Heart right ventricle (tissue), 16 donors: Measurements from ENCODE around the gene TARP.

Experiments used
- ATAC-seq, 8 donors: fragments of 200-7000 bp; cut with Tn5 transposase; one replicate each; pipeline ENCODE4 v1.9.1; 2020; ENCODE audit warnings: mild to moderate bottlenecking in 8 of 8, moderate library complexity in 8 of 8, moderate number of reproducible peaks in 1 of 8
- DNase-seq, 2 donors: peaks; one replicate each; pipeline ENCODE4 v3.0.0-alpha.2; 2020
- H3K27ac ChIP-seq, 10 donors: fragments of 200-600 bp; sonication (generic) in 2 of 10; one replicate each; pipeline versions ENCODE4 v1.5.0 to v1.8.0; 2020 to 2022; ENCODE audit warnings: mild to moderate bottlenecking in 3 of 10
- H3K27me3 ChIP-seq, 7 donors: fragments of 200-600 bp; one replicate each; pipeline ENCODE4 v1.8.0; 2021 to 2022; ENCODE audit warnings: mild to moderate bottlenecking in 2 of 7
- H3K36me3 ChIP-seq, 9 donors: fragments of 200-600 bp; sonication (generic) in 1 of 9; one replicate each; pipeline versions ENCODE4 v1.5.0 to v1.8.0; 2020 to 2022; ENCODE audit warnings: mild to moderate bottlenecking in 2 of 9
- H3K4me1 ChIP-seq, 9 donors: fragments of 200-600 bp; sonication (generic) in 1 of 9; one replicate each; pipeline versions ENCODE4 v1.5.0 to v1.8.0; 2020 to 2022; ENCODE audit warnings: mild to moderate bottlenecking in 4 of 9
- H3K4me3 ChIP-seq, 10 donors: fragments of 200-600 bp; sonication (generic) in 2 of 10; one replicate each; pipeline versions ENCODE4 v1.5.0 to v1.8.0; 2020 to 2022; ENCODE audit warnings: mild to moderate bottlenecking in 7 of 10, moderate library complexity in 2 of 10
- H3K9me3 ChIP-seq, 11 donors: fragments of 200-600 bp in 10 of 11; sonication (generic) in 2 of 11; one replicate each; pipeline versions ENCODE4 v1.5.0 to v1.8.0; 2013 to 2022; ENCODE audit warnings: mild to moderate bottlenecking in 2 of 11, control low read depth in 1 of 11, moderate library complexity in 1 of 11
- WGBS, 2 donors: extraction: QIAGEN DNeasy Blood & Tissue Kit; methylation state at CpG; one replicate each; pipeline ENCODE4 v1.1.7; 2013; ENCODE audit warnings: inconsistent platforms in 1 of 2; 5-methylcytosine and 5-hydroxymethylcytosine counted together
- intact Hi-C, 10 donors: fragments of 100-400 bp; cut with DNase I; formaldehyde crosslinking; loops; one replicate each; pipeline versions ENCODE4 v1.11.1 to v1.14.2; 2022
- TF ChIP-seq, protein P1 (sequence below), 9 donors: fragments of 200-600 bp; sonication (generic) in 2 of 9; IDR thresholded peaks; one replicate each; pipeline versions ENCODE4 v1.5.0 to v1.8.0; 2021 to 2022; ENCODE audit warnings: antibody characterized with exemption in 9 of 9, mild to moderate bottlenecking in 5 of 9, moderate library complexity in 1 of 9
- donor health status: Arrhythmogenic right ventricular cardiomyopathy.
- donor health status: ischemic (EF 13 %, LVEDD 7.1; RV severe dilation, severe dysfunction).
- donor health status: healthy with polysubstance abuse.
- donor health status: DM: no; HTN: yes; CAD: no.
- donor health status: DM: no; HTN: no; CAD: no.
- donor health status: ischemic (EF 25% LVEDD 6.9; RV normal size, moderate dysfunction).
- donor health status: ischemic (EF 25% LVEDD 5.7; RV mildly dilated, moderate dysfunction).
- donor health status: healthy.
- donor health status: DM: yes; HTN: yes; CAD: no.
- donor health status: Ischemic cardiomyopathy.
- donor health status: ischemic (EF 35%, LVEDD 5.7; RV mildly dilated, moderate dysfunction).
- donor health status: nonischemic (EF 11% LVEDD 7.7; RV severe dilation, severe dysfunction).
- donor health status: DM: yes; HTN: yes; CAD: no.
- donor health status: PGD.
- donor health status: ischemic (EF 29% LVEDD 5.4; RV normal size, mild dysfunction).
- donor health status: nonischemic (EF 23%, LVEDD 6.1; RV moderate dilation, normal function).

The TARP gene

DNA sequence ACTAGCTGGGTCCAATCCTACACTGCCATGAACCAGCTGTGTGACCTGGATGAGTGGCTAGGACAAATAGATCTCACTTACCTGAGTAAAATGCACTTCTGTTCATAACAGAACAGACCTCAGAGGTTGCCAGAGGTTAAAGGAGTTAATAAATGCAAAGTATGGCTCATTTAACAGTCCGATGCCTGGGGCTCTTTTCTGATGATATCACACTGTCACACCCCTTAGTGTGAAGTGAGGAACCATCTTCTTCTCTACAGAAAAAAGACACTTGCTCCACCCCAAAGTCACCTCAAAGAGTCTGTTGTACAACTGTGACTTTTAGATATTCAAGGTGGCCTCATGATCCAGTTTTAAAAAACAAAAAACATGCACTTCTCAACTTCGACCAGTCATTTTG, 21.5 kb upstream of the TARP start:
- intact Hi-C loops: no loop called here
- Histone ChIP-seq H3K9me3 (no peaks in the 10 kb centered on the region), H3K27me3 (peaks cover 0 to 8% (median 0%) of the 10 kb centered on the region in 7 donors), H3K4me3 (no peak overlapping the region), H3K4me1 (no peaks in the 10 kb centered on the region), H3K27ac (no peak overlapping the region), H3K36me3 (no peaks in the 10 kb centered on the region)
- ATAC-seq (no peak), DNase-seq (no peak)
- TF ChIP-seq, protein P1, sequence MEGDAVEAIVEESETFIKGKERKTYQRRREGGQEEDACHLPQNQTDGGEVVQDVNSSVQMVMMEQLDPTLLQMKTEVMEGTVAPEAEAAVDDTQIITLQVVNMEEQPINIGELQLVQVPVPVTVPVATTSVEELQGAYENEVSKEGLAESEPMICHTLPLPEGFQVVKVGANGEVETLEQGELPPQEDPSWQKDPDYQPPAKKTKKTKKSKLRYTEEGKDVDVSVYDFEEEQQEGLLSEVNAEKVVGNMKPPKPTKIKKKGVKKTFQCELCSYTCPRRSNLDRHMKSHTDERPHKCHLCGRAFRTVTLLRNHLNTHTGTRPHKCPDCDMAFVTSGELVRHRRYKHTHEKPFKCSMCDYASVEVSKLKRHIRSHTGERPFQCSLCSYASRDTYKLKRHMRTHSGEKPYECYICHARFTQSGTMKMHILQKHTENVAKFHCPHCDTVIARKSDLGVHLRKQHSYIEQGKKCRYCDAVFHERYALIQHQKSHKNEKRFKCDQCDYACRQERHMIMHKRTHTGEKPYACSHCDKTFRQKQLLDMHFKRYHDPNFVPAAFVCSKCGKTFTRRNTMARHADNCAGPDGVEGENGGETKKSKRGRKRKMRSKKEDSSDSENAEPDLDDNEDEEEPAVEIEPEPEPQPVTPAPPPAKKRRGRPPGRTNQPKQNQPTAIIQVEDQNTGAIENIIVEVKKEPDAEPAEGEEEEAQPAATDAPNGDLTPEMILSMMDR (IDR thresholded peaks at IDR 0.05): no peak
- 88 to 89% methylated on average over 2 of the region's 2 CpGs for WGBS, 2 donors

DNA sequence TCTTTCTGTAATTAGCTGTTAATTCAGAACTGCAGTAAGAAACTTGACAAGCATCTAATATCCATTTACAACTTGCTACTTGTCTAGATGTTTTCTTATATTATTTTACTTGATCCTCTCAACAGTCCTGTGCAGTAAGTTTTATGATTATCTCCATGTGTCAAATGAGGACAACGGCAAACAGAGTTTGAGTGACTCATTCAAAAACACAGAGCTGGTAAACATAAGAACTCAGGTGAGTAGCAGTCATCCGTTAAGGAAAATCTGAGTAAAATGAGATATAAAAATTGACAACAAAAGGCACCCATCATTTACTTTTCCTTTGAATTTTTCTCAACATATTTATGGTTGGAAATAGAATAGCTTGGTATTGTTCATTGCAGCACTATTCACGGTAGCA, 19.0 kb upstream of the TARP start:
- ATAC-seq (no peak), DNase-seq (no peak)
- intact Hi-C loops: no loop called here
- Histone ChIP-seq H3K36me3 (no peaks in the 10 kb centered on the region), H3K4me3 (no peak overlapping the region), H3K27ac (no peak overlapping the region), H3K27me3 (peaks cover 0 to 4% (median 0%) of the 10 kb centered on the region in 7 donors), H3K9me3 (no peaks in the 10 kb centered on the region), H3K4me1 (no peaks in the 10 kb centered on the region)
- 92 to 94% methylated on average over 3 of the region's 3 CpGs for WGBS, 2 donors
- TF ChIP-seq, protein P1 (IDR thresholded peaks at IDR 0.05): no peak

DNA sequence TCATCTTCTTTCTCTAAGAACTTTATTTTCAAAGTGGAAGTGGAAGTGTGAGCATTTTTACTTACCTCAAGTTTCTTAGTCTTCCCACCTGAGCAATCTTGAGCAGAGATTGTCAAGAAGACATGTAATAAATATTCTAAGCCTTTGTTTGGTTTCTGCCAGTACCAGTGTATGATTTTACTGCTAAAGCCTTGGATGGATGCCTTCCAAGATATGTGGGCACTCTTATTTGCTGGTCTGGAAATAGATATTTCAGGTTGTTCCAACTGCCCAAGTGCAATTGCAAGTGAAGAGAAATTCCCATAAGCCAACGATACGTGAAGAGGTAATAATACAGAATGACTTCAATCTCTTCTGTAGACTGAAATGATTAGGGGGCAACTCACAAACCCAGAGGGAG, 18.2 kb upstream of the TARP start:
- no peak overlapping the region for H3K4me3 ChIP-seq
- no peak overlapping the region for H3K27ac ChIP-seq
- no peak for ATAC-seq
- H3K27me3 ChIP-seq: peaks cover 0 to 4% (median 0%) of the 10 kb centered on the region in 7 donors
- H3K9me3 ChIP-seq: no peaks in the 10 kb centered on the region
- no peak for DNase-seq
- TF ChIP-seq, protein P1 (IDR thresholded peaks at IDR 0.05): no peak
- H3K4me1 ChIP-seq: no peaks in the 10 kb centered on the region
- WGBS, 2 donors: 90 to 96% methylated on average over 2 of the region's 2 CpGs
- no peaks in the 10 kb centered on the region for H3K36me3 ChIP-seq
- intact Hi-C loops: no loop called here

DNA sequence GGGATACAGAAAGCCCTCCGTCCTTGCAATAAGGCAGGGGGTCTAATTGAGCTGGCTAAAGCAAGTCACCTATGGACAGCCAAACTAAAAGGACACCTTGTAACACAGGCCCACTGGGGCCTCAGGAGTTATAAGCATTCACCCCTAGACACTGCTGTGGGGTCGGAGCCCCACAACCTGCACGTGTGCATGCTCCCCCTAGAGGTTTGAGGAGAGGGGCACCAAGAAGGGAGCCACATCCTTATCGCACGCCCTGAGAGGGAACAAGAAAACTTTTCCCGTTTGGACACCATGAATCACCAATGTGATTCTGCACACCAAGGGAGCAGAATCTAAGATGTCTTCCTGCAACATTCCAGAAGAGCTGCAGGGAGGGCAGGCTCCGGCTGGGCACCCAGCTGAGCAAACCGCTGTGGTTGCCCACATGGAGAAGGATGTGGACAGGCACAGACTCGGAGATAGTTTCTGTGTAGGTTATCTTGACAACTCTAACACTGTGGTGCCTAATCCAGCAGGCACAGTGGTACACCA, 17.7 kb upstream of the TARP start:
- Histone ChIP-seq H3K27ac (no peak overlapping the region), H3K27me3 (peaks cover 0 to 4% (median 0%) of the 10 kb centered on the region in 7 donors), H3K36me3 (no peaks in the 10 kb centered on the region), H3K9me3 (no peaks in the 10 kb centered on the region), H3K4me1 (no peaks in the 10 kb centered on the region), H3K4me3 (no peak overlapping the region)
- no peak for DNase-seq
- intact Hi-C loops: no loop called here
- TF ChIP-seq, protein P1 (IDR thresholded peaks at IDR 0.05): no peak
- no peak for ATAC-seq
- WGBS, 2 donors: 74 to 79% methylated on average over 9 of the region's 9 CpGs
